Measurements from ENCODE around the gene XRCC3.

- TF ChIP-seq CTCF (IDR thresholded peaks at IDR 0.05 in 2 of 3, conservative IDR thresholded peaks at IDR 0.05 in 1 of 3; ENCODE audit: control insufficient read depth in 2 of 3, extremely low read depth in 1 of 3, insufficient read depth in 1 of 3, low read depth in 3 of 3, low read length in 3 of 3), result no peak
- TF ChIP-seq, protein P1, sequence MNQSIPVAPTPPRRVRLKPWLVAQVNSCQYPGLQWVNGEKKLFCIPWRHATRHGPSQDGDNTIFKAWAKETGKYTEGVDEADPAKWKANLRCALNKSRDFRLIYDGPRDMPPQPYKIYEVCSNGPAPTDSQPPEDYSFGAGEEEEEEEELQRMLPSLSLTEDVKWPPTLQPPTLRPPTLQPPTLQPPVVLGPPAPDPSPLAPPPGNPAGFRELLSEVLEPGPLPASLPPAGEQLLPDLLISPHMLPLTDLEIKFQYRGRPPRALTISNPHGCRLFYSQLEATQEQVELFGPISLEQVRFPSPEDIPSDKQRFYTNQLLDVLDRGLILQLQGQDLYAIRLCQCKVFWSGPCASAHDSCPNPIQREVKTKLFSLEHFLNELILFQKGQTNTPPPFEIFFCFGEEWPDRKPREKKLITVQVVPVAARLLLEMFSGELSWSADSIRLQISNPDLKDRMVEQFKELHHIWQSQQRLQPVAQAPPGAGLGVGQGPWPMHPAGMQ (IDR thresholded peaks at IDR 0.05; ENCODE audit: borderline replicate concordance), result no peak
- no peak for TF ChIP-seq BMI1 (IDR thresholded peaks at IDR 0.05; ENCODE audit: borderline replicate concordance)
- TF ChIP-seq ZNF384 (IDR thresholded peaks at IDR 0.05; ENCODE audit: borderline replicate concordance, low read depth, low read length), result no peak
- TF ChIP-seq POLR2A (IDR thresholded peaks at IDR 0.05; ENCODE audit: low read depth, low read length), result no peak
- TF ChIP-seq, protein P2, sequence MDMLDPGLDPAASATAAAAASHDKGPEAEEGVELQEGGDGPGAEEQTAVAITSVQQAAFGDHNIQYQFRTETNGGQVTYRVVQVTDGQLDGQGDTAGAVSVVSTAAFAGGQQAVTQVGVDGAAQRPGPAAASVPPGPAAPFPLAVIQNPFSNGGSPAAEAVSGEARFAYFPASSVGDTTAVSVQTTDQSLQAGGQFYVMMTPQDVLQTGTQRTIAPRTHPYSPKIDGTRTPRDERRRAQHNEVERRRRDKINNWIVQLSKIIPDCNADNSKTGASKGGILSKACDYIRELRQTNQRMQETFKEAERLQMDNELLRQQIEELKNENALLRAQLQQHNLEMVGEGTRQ (IDR thresholded peaks at IDR 0.05; ENCODE audit: borderline replicate concordance, low read depth, low read length), result no peak
- TF ChIP-seq ZBTB40 (IDR thresholded peaks at IDR 0.05; ENCODE audit: borderline replicate concordance), result no peak
- TF ChIP-seq, protein P3, sequence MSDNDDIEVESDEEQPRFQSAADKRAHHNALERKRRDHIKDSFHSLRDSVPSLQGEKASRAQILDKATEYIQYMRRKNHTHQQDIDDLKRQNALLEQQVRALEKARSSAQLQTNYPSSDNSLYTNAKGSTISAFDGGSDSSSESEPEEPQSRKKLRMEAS (IDR thresholded peaks at IDR 0.05; ENCODE audit: low read depth, low read length), result no peak
- TF ChIP-seq, protein P4, sequence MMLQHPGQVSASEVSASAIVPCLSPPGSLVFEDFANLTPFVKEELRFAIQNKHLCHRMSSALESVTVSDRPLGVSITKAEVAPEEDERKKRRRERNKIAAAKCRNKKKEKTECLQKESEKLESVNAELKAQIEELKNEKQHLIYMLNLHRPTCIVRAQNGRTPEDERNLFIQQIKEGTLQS (IDR thresholded peaks at IDR 0.05; ENCODE audit: borderline replicate concordance, extremely low read depth, low read depth, low read length), result no peak
- TF ChIP-seq, protein P5, sequence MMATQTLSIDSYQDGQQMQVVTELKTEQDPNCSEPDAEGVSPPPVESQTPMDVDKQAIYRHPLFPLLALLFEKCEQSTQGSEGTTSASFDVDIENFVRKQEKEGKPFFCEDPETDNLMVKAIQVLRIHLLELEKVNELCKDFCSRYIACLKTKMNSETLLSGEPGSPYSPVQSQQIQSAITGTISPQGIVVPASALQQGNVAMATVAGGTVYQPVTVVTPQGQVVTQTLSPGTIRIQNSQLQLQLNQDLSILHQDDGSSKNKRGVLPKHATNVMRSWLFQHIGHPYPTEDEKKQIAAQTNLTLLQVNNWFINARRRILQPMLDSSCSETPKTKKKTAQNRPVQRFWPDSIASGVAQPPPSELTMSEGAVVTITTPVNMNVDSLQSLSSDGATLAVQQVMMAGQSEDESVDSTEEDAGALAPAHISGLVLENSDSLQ (IDR thresholded peaks at IDR 0.05), result no peak
- TF ChIP-seq SKIL (IDR thresholded peaks at IDR 0.05; ENCODE audit: low read depth, poor library complexity, severe bottlenecking), result no peak
- TF ChIP-seq, protein P6, sequence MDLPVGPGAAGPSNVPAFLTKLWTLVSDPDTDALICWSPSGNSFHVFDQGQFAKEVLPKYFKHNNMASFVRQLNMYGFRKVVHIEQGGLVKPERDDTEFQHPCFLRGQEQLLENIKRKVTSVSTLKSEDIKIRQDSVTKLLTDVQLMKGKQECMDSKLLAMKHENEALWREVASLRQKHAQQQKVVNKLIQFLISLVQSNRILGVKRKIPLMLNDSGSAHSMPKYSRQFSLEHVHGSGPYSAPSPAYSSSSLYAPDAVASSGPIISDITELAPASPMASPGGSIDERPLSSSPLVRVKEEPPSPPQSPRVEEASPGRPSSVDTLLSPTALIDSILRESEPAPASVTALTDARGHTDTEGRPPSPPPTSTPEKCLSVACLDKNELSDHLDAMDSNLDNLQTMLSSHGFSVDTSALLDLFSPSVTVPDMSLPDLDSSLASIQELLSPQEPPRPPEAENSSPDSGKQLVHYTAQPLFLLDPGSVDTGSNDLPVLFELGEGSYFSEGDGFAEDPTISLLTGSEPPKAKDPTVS (IDR thresholded peaks at IDR 0.05; ENCODE audit: low read depth, low read length), result no peak
- no peak for TF ChIP-seq EZH2 (IDR thresholded peaks at IDR 0.05; ENCODE audit: borderline replicate concordance, control insufficient read depth, low read depth, low read length)
These were observed 20.2 kb upstream of the XRCC3 start for GRCh38 chr14:103735439-103735814.
